SIG-M5 treated with dmso at 0.1 percent for 504 hours (cell line): Measurements from ENCODE around the gene ANKFN1.
"Not testable (repeated sequence)": the region's sequence is repeated elsewhere in the genome, so short reads cannot be mapped to it uniquely, and the experiment has no call there.

Experiments
- DNase-seq: peaks from one replicate; lab custom pipeline; 2025; ENCODE audit not compliant: unreplicated experiment; lab: John Stamatoyannopoulos, UW

The ANKFN1 gene

DNA sequence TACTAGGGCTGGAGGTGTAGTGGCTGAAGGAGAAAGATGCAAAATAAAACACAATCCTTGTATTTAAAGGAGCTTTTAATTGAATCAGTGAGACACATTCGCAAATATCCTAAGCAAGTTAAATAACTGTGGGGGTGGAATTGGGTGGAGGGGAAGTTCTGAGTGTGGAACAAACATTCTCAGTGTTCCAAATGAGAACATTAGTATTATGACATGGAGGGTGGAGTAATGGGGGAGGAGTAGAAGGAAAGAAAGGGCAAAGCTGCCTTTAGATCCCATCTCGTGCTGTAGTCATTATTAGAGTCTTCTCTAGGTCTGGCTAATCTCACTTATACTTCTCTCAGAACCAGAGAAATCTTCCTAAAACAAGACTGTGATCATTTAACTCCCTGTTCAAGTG lies 169.7 kb downstream of the ANKFN1 start:
- DNase-seq = no peak

GRCh38 chr17:56324676-56325075 lies 171.4 kb downstream of the ANKFN1 start:
- DNase-seq = no peak

DNA sequence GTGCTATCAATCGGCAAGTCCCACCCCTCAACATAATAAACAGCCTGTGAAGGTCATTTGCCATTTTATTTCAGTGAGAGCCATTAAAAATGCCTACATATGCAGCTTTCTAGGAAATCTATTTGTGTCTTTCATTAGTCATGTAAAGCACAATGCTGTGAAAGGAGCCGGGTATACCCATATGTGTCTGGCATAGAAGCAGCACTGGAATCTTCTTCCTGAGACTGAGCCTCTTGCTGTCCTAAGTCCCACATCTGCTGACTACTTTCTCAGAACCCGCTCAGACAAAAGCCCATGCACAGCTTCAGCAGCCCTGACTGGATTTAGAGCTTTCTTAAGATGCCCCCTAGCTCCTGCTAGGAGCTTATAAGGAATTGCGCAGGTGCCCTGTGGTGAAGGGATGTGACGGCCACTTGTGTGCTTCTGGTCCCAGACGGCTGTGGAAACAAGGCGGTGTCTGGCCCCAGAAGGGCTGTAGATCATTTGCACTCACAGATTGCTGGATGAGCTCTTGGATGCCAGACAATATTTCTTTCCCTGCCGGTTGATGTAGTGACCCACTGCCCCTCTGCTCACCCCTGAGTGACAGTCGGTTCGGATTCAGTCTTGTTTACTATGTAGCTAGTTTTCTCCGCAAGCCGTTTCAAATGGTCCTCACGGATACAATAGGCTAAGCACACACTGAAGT lies 172.2 kb downstream of the ANKFN1 start:
- no peak for DNase-seq

GRCh38 chr17:56326001-56326359 lies 172.7 kb downstream of the ANKFN1 start:
- DNase-seq = no peak

GRCh38 chr17:56347639-56348038 lies 194.4 kb downstream of the ANKFN1 start:
- DNase-seq = no peak

GRCh38 chr17:56350592-56350991 lies 197.3 kb downstream of the ANKFN1 start:
- no peak for DNase-seq

DNA sequence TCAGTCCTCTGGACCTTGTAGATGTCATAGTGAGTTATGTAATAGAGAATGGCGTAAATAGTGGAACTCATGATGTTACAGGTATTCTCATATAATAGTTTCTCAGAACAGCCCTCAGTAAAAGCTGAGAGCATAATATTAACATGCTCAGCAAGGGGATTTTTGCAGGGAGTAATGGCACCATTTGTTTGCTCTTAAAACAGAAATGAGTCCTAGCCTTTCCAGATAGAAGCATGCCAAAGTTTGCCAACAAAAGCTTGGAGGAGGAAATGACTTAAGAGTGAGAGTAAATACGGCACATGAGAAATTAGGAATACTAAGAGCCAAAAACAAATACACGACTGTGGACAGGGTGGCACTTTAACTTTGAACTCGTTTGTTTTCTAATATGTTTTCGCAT lies 198.4 kb downstream of the ANKFN1 start:
- no peak for DNase-seq

DNA sequence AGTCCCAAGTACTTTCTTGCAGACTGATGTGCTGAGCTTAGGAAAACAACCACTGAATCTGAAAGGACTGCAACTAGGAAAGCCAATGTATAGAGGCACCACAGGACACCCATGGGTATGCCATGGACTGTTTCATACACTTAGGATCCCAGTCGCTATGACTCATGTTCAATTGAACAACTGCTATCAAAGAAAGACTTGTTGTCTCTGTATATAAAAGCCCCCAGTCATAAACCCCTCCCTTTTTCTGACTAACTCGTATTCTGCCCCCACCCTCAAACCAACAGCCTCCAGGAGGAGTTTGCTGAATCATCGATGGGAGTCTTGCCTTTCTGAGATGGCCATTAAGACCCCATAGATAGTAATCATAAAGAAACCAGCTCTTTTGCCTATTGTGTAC lies 205.4 kb downstream of the ANKFN1 start:
- DNase-seq = no peak

DNA sequence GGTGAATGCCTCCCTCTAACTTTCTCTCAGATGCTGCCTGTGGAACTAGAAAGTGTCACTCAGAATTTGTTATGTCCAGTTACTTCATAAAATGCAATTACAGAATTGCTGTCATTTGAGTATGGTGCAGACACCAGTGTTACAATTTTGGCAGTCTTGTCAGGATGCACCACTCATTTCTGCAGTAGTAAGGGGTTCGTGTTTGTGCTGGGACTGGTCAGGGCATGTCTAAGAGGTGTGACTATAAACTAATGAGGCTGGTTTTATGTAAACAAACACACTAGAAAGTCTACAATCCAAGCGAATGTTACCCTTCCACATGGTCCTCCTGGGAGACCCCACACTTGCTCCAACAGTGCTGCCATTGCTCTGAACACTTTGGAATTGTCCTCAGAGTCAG lies 206.2 kb downstream of the ANKFN1 start:
- no peak for DNase-seq

DNA sequence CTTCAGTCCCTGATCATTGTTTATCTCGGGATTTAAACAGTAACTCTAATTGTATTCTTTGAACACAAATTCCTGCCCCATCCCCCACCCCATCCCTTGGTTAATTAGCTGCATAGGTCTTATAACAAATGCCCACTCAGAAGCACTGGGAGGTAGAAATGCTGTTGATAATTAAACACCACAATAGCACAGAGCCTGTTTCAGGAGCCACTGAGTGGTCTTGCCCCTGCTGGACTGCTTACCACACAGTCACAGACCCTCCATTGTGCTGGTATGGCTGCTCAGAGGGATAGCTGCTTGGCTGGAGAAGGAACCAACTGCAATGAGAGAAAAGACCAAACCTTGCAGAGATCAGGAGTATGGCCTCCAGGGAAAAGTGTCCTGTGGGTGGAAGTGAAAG lies 214.1 kb downstream of the ANKFN1 start:
- DNase-seq = no peak

- DNase-seq = no peak
Measured at GRCh38 chr17:56373981-56374833, 220.9 kb downstream of the ANKFN1 start.

DNA sequence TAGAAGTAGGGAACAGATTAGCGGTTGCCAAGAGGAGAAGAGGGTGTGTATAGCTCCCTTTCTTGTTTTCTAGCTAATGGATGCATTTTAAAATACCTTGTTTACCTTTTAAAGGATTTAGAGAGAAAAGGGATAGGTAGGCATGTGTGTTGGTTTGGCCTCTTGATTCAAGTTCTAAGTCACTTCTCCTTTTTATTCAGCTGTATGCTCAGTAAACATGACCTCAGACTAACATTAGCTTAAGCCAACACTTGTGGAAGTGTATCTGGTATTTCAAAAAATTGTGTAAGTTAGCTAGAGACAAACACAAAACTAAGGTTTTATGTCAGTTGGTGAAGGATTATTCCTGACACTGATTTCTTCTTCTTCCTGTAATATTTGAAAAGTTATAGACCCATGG lies 236.1 kb downstream of the ANKFN1 start:
- DNase-seq = peak; percentile 17

- DNase-seq = no peak
Measured at GRCh38 chr17:56392321-56392720, 239.0 kb downstream of the ANKFN1 start.

DNA sequence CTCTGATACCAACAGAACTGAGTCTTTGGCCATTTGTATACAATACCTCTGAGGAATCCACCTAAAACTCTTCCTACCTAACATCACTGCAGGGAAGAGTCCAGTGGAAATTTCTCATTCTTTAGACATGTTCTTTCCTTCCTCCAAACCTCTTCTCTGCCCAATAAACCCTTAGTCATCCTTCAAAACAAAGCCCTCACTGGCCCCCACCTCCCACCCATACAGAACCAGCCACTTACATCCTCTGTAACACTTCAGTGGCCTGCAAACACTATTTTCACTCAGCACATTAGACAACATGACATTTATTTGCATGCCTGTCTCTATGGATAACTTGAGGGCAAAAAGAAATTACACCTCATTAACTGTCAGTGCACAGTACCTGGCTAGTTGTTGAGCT lies 239.9 kb downstream of the ANKFN1 start:
- no peak for DNase-seq

- no peak for DNase-seq
Measured at GRCh38 chr17:56395787-56396186, 242.5 kb downstream of the ANKFN1 start.

DNA sequence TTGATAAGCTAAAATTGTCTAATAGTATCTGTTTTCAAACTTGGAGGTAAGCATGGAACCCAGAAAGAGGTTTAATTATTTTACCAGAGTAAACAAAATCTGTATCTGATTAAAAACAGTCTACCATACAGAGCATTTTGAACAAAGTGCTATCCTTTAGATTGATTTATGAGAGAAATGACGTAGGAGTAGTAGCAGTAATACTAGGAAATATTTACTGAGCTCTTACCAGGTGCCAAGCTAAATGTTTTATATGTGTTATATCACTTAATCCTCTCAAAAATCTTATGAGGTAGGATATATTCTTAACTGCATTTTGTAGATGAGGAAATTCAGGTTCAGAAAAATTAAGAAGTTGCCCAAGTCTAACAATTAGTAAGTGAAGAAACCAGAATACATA lies 253.8 kb downstream of the ANKFN1 start:
- DNase-seq = no peak

GRCh38 chr17:56412356-56412755 lies 259.1 kb downstream of the ANKFN1 start:
- DNase-seq = not testable (repeated sequence)

DNA sequence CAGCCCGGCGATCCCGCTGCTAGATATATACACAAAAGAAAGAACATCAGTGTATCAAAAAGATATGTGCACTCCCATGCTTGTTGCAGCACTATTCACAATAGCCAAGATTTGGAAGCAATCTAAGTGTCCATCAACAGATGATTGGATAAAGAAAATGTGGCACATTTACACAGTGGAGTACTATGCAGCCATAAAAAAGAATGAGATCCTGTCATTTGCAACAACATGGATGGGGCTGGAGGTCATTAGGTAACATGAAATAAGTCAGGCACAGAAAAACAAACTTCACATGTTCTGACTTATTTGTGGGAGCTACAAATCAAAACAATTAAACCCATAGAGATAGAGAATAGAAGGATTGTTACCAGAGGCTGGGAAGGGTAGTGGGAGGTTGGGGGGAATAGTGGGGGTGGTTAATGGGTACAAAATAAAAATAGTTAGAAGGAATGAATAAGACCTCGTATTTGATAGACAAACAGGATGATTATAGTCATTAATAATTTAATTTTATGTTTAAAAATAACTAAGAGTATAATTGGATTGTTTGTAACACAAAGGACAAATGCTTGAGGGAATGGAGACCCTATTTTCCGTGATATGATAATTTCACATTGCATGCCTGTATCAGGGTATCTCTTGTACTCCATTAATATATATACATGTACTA lies 263.5 kb downstream of the ANKFN1 start:
- DNase-seq = no peak

DNA sequence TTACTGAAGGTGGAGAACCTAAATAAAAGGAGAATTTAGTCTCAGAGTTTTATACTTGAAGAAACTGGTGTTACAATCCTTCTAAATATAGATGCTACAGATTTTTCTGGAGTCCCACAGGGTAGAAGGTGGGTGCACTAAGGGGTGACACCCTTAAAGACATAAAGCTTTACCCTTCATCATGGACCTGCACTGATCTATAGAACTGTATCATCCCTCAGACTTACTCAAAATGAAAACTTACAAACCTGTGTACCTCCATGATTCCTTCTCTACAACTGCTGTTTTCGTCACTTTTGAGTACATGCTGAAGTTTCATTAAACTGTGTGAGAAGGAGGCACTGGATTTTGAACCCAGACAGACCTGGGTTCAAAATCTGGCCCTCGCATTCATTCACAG lies 270.7 kb downstream of the ANKFN1 start:
- no peak for DNase-seq

GRCh38 chr17:56424543-56425044 lies 271.3 kb downstream of the ANKFN1 start:
- DNase-seq = no peak

- no peak for DNase-seq
Measured at GRCh38 chr17:56425483-56425882, 272.2 kb downstream of the ANKFN1 start.

- no peak for DNase-seq
Measured at GRCh38 chr17:56426901-56427300, 273.6 kb downstream of the ANKFN1 start.
